Skeletal muscle satellite cell (primary cell): ENCODE data around the gene ROR1.
"Not testable (repeated sequence)": the region's sequence is repeated elsewhere in the genome, so short reads cannot be mapped to it uniquely, and the experiment has no call there.

Experiments
- H3K27me3 ChIP-seq: 2 replicates; pipeline ENCODE4 v1.7.0; 2013; ENCODE audit warnings: low read length; ENCODE audit not compliant: control insufficient read depth, insufficient read depth
- H3K36me3 ChIP-seq: 2 replicates; pipeline ENCODE4 v1.7.0; 2013; ENCODE audit warnings: mild to moderate bottlenecking, control low read depth, low read length; ENCODE audit not compliant: insufficient read depth
- H3K4me1 ChIP-seq: 2 replicates; pipeline ENCODE4 v1.7.0; 2013; ENCODE audit warnings: low read length; ENCODE audit not compliant: control insufficient read depth, insufficient read depth
- H3K4me2 ChIP-seq: 2 replicates; pipeline ENCODE4 v1.7.0; 2013; ENCODE audit warnings: mild to moderate bottlenecking, low read length
- H3K4me3 ChIP-seq: 2 replicates; pipeline ENCODE4 v1.7.0; 2013; ENCODE audit warnings: low read length
- H3K9ac ChIP-seq: 2 replicates; pipeline ENCODE4 v1.7.0; 2013; ENCODE audit warnings: mild to moderate bottlenecking, low read depth, low read length, moderate library complexity
- H3K9me3 ChIP-seq: replicated peaks from 2 replicates; pipeline ENCODE4 v1.7.0; 2013; ENCODE audit warnings: mild to moderate bottlenecking, control low read depth, low read length

The ROR1 gene

GRCh38 chr1:64087768-64088167, 314.0 kb downstream of the ROR1 start:
- Histone ChIP-seq H3K9ac (no peak overlapping the region), H3K36me3 (no peaks in the 10 kb centered on the region), H3K4me1 (peaks cover 24% of the 10 kb centered on the region), H3K4me2 (peak overlapping the region; percentile 19), H3K27me3 (no peaks in the 10 kb centered on the region), H3K4me3 (no peak overlapping the region), H3K9me3 (no peaks in the 10 kb centered on the region)

GRCh38 chr1:64090436-64090835, 316.6 kb downstream of the ROR1 start:
- no peak overlapping the region for H3K4me3 ChIP-seq
- no peak overlapping the region for H3K9ac ChIP-seq
- H3K27me3 ChIP-seq: no peaks in the 10 kb centered on the region
- H3K9me3 ChIP-seq: no peaks in the 10 kb centered on the region
- no peak overlapping the region for H3K4me2 ChIP-seq
- H3K4me1 ChIP-seq: peaks cover 31% of the 10 kb centered on the region
- no peaks in the 10 kb centered on the region for H3K36me3 ChIP-seq

GRCh38 chr1:64092851-64093371, 319.1 kb downstream of the ROR1 start:
- Histone ChIP-seq H3K9ac (no peak overlapping the region), H3K4me3 (no peak overlapping the region), H3K9me3 (no peaks in the 10 kb centered on the region), H3K4me2 (no peak overlapping the region), H3K4me1 (peaks cover 23% of the 10 kb centered on the region), H3K36me3 (no peaks in the 10 kb centered on the region), H3K27me3 (no peaks in the 10 kb centered on the region)

- no peak overlapping the region for H3K9ac ChIP-seq
These were observed 320.1 kb downstream of the ROR1 start for GRCh38 chr1:64093941-64094340.

GRCh38 chr1:64095832-64096231, 322.0 kb downstream of the ROR1 start:
- Histone ChIP-seq H3K36me3 (no peaks in the 10 kb centered on the region), H3K4me2 (no peak overlapping the region), H3K4me1 (peaks cover 20% of the 10 kb centered on the region), H3K4me3 (no peak overlapping the region), H3K9me3 (no peaks in the 10 kb centered on the region), H3K9ac (no peak overlapping the region), H3K27me3 (no peaks in the 10 kb centered on the region)

More at GRCh38 chr1:64093941-64094340, 320.1 kb downstream of the ROR1 start:
- Histone ChIP-seq H3K27me3 (no peaks in the 10 kb centered on the region), H3K4me3 (no peak overlapping the region), H3K9me3 (no peaks in the 10 kb centered on the region), H3K4me1 (peaks cover 17% of the 10 kb centered on the region), H3K36me3 (no peaks in the 10 kb centered on the region), H3K4me2 (peak overlapping the region; percentile 3)

- Histone ChIP-seq H3K36me3 (no peaks in the 10 kb centered on the region), H3K4me1 (peaks cover 22% of the 10 kb centered on the region)
These were observed 324.0 kb downstream of the ROR1 start for GRCh38 chr1:64097859-64098258.

GRCh38 chr1:64098436-64098835, 324.6 kb downstream of the ROR1 start:
- Histone ChIP-seq H3K27me3 (no peaks in the 10 kb centered on the region), H3K9me3 (no peaks in the 10 kb centered on the region), H3K4me3 (no peak overlapping the region), H3K4me2 (no peak overlapping the region), H3K4me1 (peaks cover 18% of the 10 kb centered on the region), H3K9ac (no peak overlapping the region), H3K36me3 (no peaks in the 10 kb centered on the region)

More at GRCh38 chr1:64097859-64098258, 324.0 kb downstream of the ROR1 start:
- Histone ChIP-seq H3K9ac (no peak overlapping the region), H3K9me3 (no peaks in the 10 kb centered on the region), H3K27me3 (no peaks in the 10 kb centered on the region), H3K4me2 (no peak overlapping the region), H3K4me3 (no peak overlapping the region)

GRCh38 chr1:64098846-64099582, 325.2 kb downstream of the ROR1 start:
- no peaks in the 10 kb centered on the region for H3K27me3 ChIP-seq
- no peak overlapping the region for H3K4me2 ChIP-seq
- H3K36me3 ChIP-seq: no peaks in the 10 kb centered on the region
- H3K4me1 ChIP-seq: peaks cover 16% of the 10 kb centered on the region
- no peaks in the 10 kb centered on the region for H3K9me3 ChIP-seq
- no peak overlapping the region for H3K4me3 ChIP-seq
- H3K9ac ChIP-seq: no peak overlapping the region

- no peak overlapping the region for H3K4me3 ChIP-seq
- no peaks in the 10 kb centered on the region for H3K27me3 ChIP-seq
- no peak overlapping the region for H3K4me2 ChIP-seq
- no peak overlapping the region for H3K9ac ChIP-seq
- H3K9me3 ChIP-seq: no peaks in the 10 kb centered on the region
- no peaks in the 10 kb centered on the region for H3K36me3 ChIP-seq
- H3K4me1 ChIP-seq: peaks cover 11% of the 10 kb centered on the region
These were observed 327.0 kb downstream of the ROR1 start for GRCh38 chr1:64100791-64101190.

GRCh38 chr1:64104585-64104984, 330.8 kb downstream of the ROR1 start:
- H3K27me3 ChIP-seq, H3K9me3 ChIP-seq, H3K36me3 ChIP-seq, H3K4me3 ChIP-seq, H3K9ac ChIP-seq, H3K4me2 ChIP-seq: not testable (repeated sequence)
- peaks cover 11% of the 10 kb centered on the region for H3K4me1 ChIP-seq

- no peaks in the 10 kb centered on the region for H3K36me3 ChIP-seq
- no peak overlapping the region for H3K9ac ChIP-seq
- no peaks in the 10 kb centered on the region for H3K9me3 ChIP-seq
- peaks cover 16% of the 10 kb centered on the region for H3K4me1 ChIP-seq
- H3K27me3 ChIP-seq: no peaks in the 10 kb centered on the region
- no peak overlapping the region for H3K4me2 ChIP-seq
- no peak overlapping the region for H3K4me3 ChIP-seq
These were observed 333.3 kb downstream of the ROR1 start for GRCh38 chr1:64107118-64107519.

- no peaks in the 10 kb centered on the region for H3K36me3 ChIP-seq
- no peaks in the 10 kb centered on the region for H3K9me3 ChIP-seq
- no peaks in the 10 kb centered on the region for H3K27me3 ChIP-seq
- no peak overlapping the region for H3K4me2 ChIP-seq
- no peak overlapping the region for H3K4me3 ChIP-seq
- peaks cover 21% of the 10 kb centered on the region for H3K4me1 ChIP-seq
- no peak overlapping the region for H3K9ac ChIP-seq
These were observed 333.8 kb downstream of the ROR1 start for GRCh38 chr1:64107632-64108031.
